H9 (cell line): ENCODE data around the gene CEP63. TPM values are rescaled to one million over a fixed set of nuclear protein-coding genes. Genes with fewer than 3 reads are reported as not detected.

Experiments
- DNase-seq: peaks from one replicate; pipeline ENCODE4 v3.0.0-alpha.2; 2017
- H2AFZ ChIP-seq: one replicate; pipeline ENCODE4 v1.6.1; 2013; ENCODE audit warnings: mild to moderate bottlenecking, low read length, control low read depth, moderate library complexity
- H2AK5ac ChIP-seq: 2 replicates; pipeline ENCODE4 v1.6.1; 2013; ENCODE audit warnings: low read length, control low read depth, mixed read lengths; ENCODE audit not compliant: insufficient read length
- H2BK120ac ChIP-seq: one replicate; pipeline ENCODE4 v1.6.1; 2013; ENCODE audit warnings: low read depth, mild to moderate bottlenecking, low read length, control low read depth, inconsistent platforms; ENCODE audit not compliant: poor library complexity, severe bottlenecking
- H2BK12ac ChIP-seq: 2 replicates; pipeline ENCODE4 v1.6.1; 2013; ENCODE audit warnings: low read length, control low read depth, mixed read lengths, low read depth; ENCODE audit not compliant: insufficient read length
- H2BK15ac ChIP-seq: 2 replicates; pipeline ENCODE4 v1.6.1; 2013; ENCODE audit warnings: low read depth, low read length, control low read depth
- H2BK20ac ChIP-seq: one replicate; pipeline ENCODE4 v1.6.1; 2013; ENCODE audit warnings: low read depth, mild to moderate bottlenecking, low read length, control low read depth, inconsistent platforms; ENCODE audit not compliant: poor library complexity, severe bottlenecking
- H2BK5ac ChIP-seq: 2 replicates; pipeline ENCODE4 v1.6.1; 2013; ENCODE audit warnings: low read length, control low read depth, mixed read lengths; ENCODE audit not compliant: insufficient read length
- H3K14ac ChIP-seq: 2 replicates; pipeline ENCODE4 v1.6.1; 2013; ENCODE audit warnings: low read length, control low read depth; ENCODE audit not compliant: insufficient read depth
- H3K18ac ChIP-seq: 2 replicates; pipeline ENCODE4 v1.6.1; 2013; ENCODE audit warnings: low read depth, mild to moderate bottlenecking, mixed read lengths, low read length, control low read depth; ENCODE audit not compliant: insufficient read length
- H3K23ac ChIP-seq: 2 replicates; pipeline ENCODE4 v1.6.1; 2013; ENCODE audit warnings: low read length, control low read depth, mixed read lengths, low read depth; ENCODE audit not compliant: insufficient read length
- H3K23me2 ChIP-seq: 2 replicates; pipeline ENCODE4 v1.6.1; 2013; ENCODE audit warnings: low read depth, mild to moderate bottlenecking, mixed read lengths, low read length, control low read depth; ENCODE audit not compliant: insufficient read length, poor library complexity, severe bottlenecking
- H3K27ac ChIP-seq: 2 replicates; pipeline ENCODE4 v1.5.1; 2013; ENCODE audit warnings: low read length, control low read depth, mixed read lengths, low read depth; ENCODE audit not compliant: insufficient read length
- H3K27me3 ChIP-seq: 2 replicates; pipeline ENCODE4 v1.6.1; 2013; ENCODE audit warnings: low read length, control low read depth, inconsistent platforms; ENCODE audit not compliant: insufficient read depth
- H3K4ac ChIP-seq: 2 replicates; pipeline ENCODE4 v1.6.1; 2013; ENCODE audit warnings: low read depth, mild to moderate bottlenecking, control low read depth, inconsistent platforms, low read length, moderate library complexity
- H3K4me1 ChIP-seq: 2 replicates; pipeline ENCODE4 v1.6.1; 2013; ENCODE audit warnings: low read length, control low read depth, inconsistent platforms; ENCODE audit not compliant: insufficient read depth
- H3K4me2 ChIP-seq: 2 replicates; pipeline ENCODE4 v1.6.1; 2013; ENCODE audit warnings: low read length, control low read depth, mixed read lengths; ENCODE audit not compliant: insufficient read length, insufficient read depth
- H3K56ac ChIP-seq: 2 replicates; pipeline ENCODE4 v1.6.1; 2013; ENCODE audit warnings: low read depth, mild to moderate bottlenecking, mixed read lengths, low read length, control low read depth; ENCODE audit not compliant: insufficient read length
- H3K79me1 ChIP-seq: 2 replicates; pipeline ENCODE4 v1.6.1; 2013; ENCODE audit warnings: low read depth, mild to moderate bottlenecking, moderate library complexity, low read length, control low read depth, inconsistent platforms; ENCODE audit not compliant: insufficient read depth, poor library complexity, severe bottlenecking
- H3K79me2 ChIP-seq: 2 replicates; pipeline ENCODE4 v1.6.1; 2013; ENCODE audit warnings: low read length, control low read depth, inconsistent platforms; ENCODE audit not compliant: insufficient read depth
- H3K9ac ChIP-seq: 2 replicates; pipeline ENCODE4 v1.6.1; 2013; ENCODE audit warnings: low read length, control low read depth, mixed read lengths; ENCODE audit not compliant: insufficient read length; ENCODE audit errors: extremely low read depth
- H3K9me3 ChIP-seq: one replicate; pipeline ENCODE4 v1.6.1; 2013; ENCODE audit warnings: low read depth, low read length, inconsistent platforms; ENCODE audit not compliant: control insufficient read depth
- H3T11ph ChIP-seq: one replicate; pipeline ENCODE4 v1.6.1; 2013; ENCODE audit warnings: mild to moderate bottlenecking, low read length, control low read depth, inconsistent platforms
- H4K20me1 ChIP-seq: one replicate; pipeline ENCODE4 v1.6.1; 2013; ENCODE audit not compliant: control insufficient read depth, insufficient read length, insufficient read depth
- H4K5ac ChIP-seq: 2 replicates; pipeline ENCODE4 v1.6.1; 2013; ENCODE audit warnings: low read depth, mild to moderate bottlenecking, mixed read lengths, low read length, control low read depth; ENCODE audit not compliant: insufficient read length
- H4K8ac ChIP-seq: replicated peaks from 2 replicates; pipeline ENCODE4 v1.6.1; 2013; ENCODE audit warnings: low read length, control low read depth, mixed read lengths, low read depth; ENCODE audit not compliant: insufficient read length
- H4K91ac ChIP-seq: 2 replicates; pipeline ENCODE4 v1.6.1; 2013; ENCODE audit warnings: low read depth, mild to moderate bottlenecking, moderate library complexity, mixed read lengths, low read length, control low read depth; ENCODE audit not compliant: insufficient read length
- H3K27ac Mint-ChIP-seq, 3 experiments: 2 replicates in 2 of 3; 3 replicates in 1 of 3; pipeline ENCODE4 v1.8.0; 2020 to 2021; ENCODE audit warnings: mixed read lengths in 3 of 3, mild to moderate bottlenecking in 1 of 3, moderate library complexity in 1 of 3
- H3K27me3 Mint-ChIP-seq: 2 replicates; pipeline ENCODE4 v1.8.0; 2021; ENCODE audit warnings: low read depth, mild to moderate bottlenecking, moderate library complexity, mixed read lengths
- H3K36me3 Mint-ChIP-seq, 3 experiments: 2 replicates in 2 of 3; 3 replicates in 1 of 3; pipeline ENCODE4 v1.8.0; 2020 to 2021; ENCODE audit warnings: low read depth in 3 of 3, mixed read lengths in 3 of 3; ENCODE audit not compliant: insufficient read depth in 1 of 3
- H3K4me1 Mint-ChIP-seq, 2 experiments: 2 replicates each; pipeline ENCODE4 v1.8.0; 2020; ENCODE audit warnings: mixed read lengths in 2 of 2
- H3K4me3 Mint-ChIP-seq, 2 experiments: 2 replicates in 1 of 2; 3 replicates in 1 of 2; pipeline ENCODE4 v1.8.0; 2020 to 2021; ENCODE audit warnings: mild to moderate bottlenecking in 2 of 2, mixed read lengths in 2 of 2, moderate library complexity in 1 of 2
- H3K9me3 Mint-ChIP-seq, 2 experiments: 2 replicates in 1 of 2; 3 replicates in 1 of 2; pipeline ENCODE4 v1.8.0; 2020; ENCODE audit warnings: mild to moderate bottlenecking in 2 of 2, mixed read lengths in 2 of 2, moderate library complexity in 1 of 2
- CTCF ChIP-seq: fragments of 200-600 bp; sonication (generic); conservative IDR thresholded peaks from 3 replicates; pipeline ENCODE4 v1.8.0; 2021; ENCODE audit warnings: antibody characterized with exemption, mild to moderate bottlenecking
- WGBS: extraction: QIAGEN DNeasy Blood & Tissue Kit; methylation state at CpG from one replicate; pipeline ENCODE4 v1.1.7; 2013; ENCODE audit warnings: missing lambda C conversion rate, low lambda C conversion rate, mixed read lengths; ENCODE audit not compliant: insufficient read length; ENCODE audit errors: extremely low coverage; 5-methylcytosine and 5-hydroxymethylcytosine counted together
- total RNA-seq: library from RNA; stranded (reverse); gene quantifications from 2 replicates; pipeline ENCODE4 v1.2.1, GENCODE V29; 2021

CEP63 gene
- total RNA-seq, 1 experiment from 2014 or later = 16.2 TPM

GRCh38 chr3:134448664-134449063, 37.2 kb upstream of the CEP63 start:
- H3K4me1 ChIP-seq = no peaks in the 10 kb centered on the region
- Mint-ChIP-seq H3K27ac (no peak overlapping the region), H3K9me3 (peaks cover 7 to 10% of the 10 kb centered on the region in 2 experiments; a peak in 4 of 5 replicates), H3K27me3 (peaks cover 44% of the 10 kb centered on the region), H3K4me1 (peaks cover 15 to 18% of the 10 kb centered on the region in 2 experiments), H3K36me3 (peaks cover 0 to 8% (median 0%) of the 10 kb centered on the region in 3 experiments; a peak in 1 of 7 replicates), H3K4me3 (no peak overlapping the region)
- H2AFZ ChIP-seq = no peak overlapping the region
- no peak overlapping the region for H3K18ac ChIP-seq
- H3K4ac ChIP-seq = no peak overlapping the region
- TF ChIP-seq CTCF = no peak
- DNase-seq = no peak
- no peak overlapping the region for H2BK20ac ChIP-seq
- H4K5ac ChIP-seq = no peak overlapping the region
- no peak overlapping the region for H3K56ac ChIP-seq
- no peak overlapping the region for H3K4me2 ChIP-seq
- H2BK5ac ChIP-seq = no peak overlapping the region
- no peak overlapping the region for H3K14ac ChIP-seq
- H2BK12ac ChIP-seq = no peak overlapping the region
- H3K79me2 ChIP-seq = no peaks in the 10 kb centered on the region
- H2AK5ac ChIP-seq = no peak overlapping the region
- H3K9me3 ChIP-seq = no peaks in the 10 kb centered on the region
- WGBS = no CpG with 5 or more reads among the region's 5 CpGs
- no peak overlapping the region for H2BK120ac ChIP-seq
- no peaks in the 10 kb centered on the region for H3K23me2 ChIP-seq
- H4K20me1 ChIP-seq = no peaks in the 10 kb centered on the region
- no peak overlapping the region for H4K8ac ChIP-seq
- no peaks in the 10 kb centered on the region for H3K79me1 ChIP-seq
- no peak overlapping the region for H3K9ac ChIP-seq
- H3K27ac ChIP-seq = no peak overlapping the region
- no peak overlapping the region for H2BK15ac ChIP-seq
- no peak overlapping the region for H3K23ac ChIP-seq
- H4K91ac ChIP-seq = no peak overlapping the region
- no peak overlapping the region for H3T11ph ChIP-seq
- H3K27me3 ChIP-seq = no peaks in the 10 kb centered on the region
